Aorta (tissue), 5 donors: ENCODE data around the gene NR1I3. TPM values are rescaled to one million over a fixed set of nuclear protein-coding genes. Genes with fewer than 3 reads are reported as not detected.

Experiments
- ATAC-seq: fragments of 200-7000 bp; cut with Tn5 transposase; one replicate; pipeline ENCODE4 v1.9.1; 2022; ENCODE audit warnings: moderate library complexity; ENCODE audit not compliant: low FRiP score
- DNase-seq, 2 donors: peaks; one replicate each; pipeline ENCODE4 v3.0.0-alpha.2; 2020
- H3K27ac ChIP-seq, 2 donors: one replicate each; pipeline ENCODE4 v1.5.1; 2013; ENCODE audit warnings: low read length in 2 of 2, mild to moderate bottlenecking in 2 of 2, moderate library complexity in 2 of 2, control low read depth in 1 of 2, inconsistent platforms in 1 of 2, low read depth in 1 of 2
- H3K27me3 ChIP-seq, 2 donors: one replicate each; pipeline ENCODE4 v1.6.1; 2013; ENCODE audit warnings: control low read depth in 1 of 2, low read length in 1 of 2, mild to moderate bottlenecking in 1 of 2, moderate library complexity in 1 of 2; ENCODE audit not compliant: insufficient read depth in 2 of 2, control insufficient read depth in 1 of 2
- H3K36me3 ChIP-seq, 2 donors: one replicate each; pipeline ENCODE4 v1.6.1; 2013; ENCODE audit warnings: control low read depth in 1 of 2, low read length in 1 of 2, mild to moderate bottlenecking in 1 of 2; ENCODE audit not compliant: insufficient read depth in 2 of 2, control insufficient read depth in 1 of 2
- H3K4me1 ChIP-seq, 2 donors: one replicate each; pipeline ENCODE4 v1.6.1; 2013; ENCODE audit warnings: low read length in 2 of 2, control low read depth in 1 of 2, mild to moderate bottlenecking in 1 of 2, moderate library complexity in 1 of 2; ENCODE audit not compliant: insufficient read depth in 2 of 2, control insufficient read depth in 1 of 2
- H3K4me3 ChIP-seq, 2 donors: one replicate each; pipeline ENCODE4 v1.5.1; 2013; ENCODE audit warnings: low read length in 2 of 2, control low read depth in 1 of 2, mild to moderate bottlenecking in 1 of 2
- H3K9me3 ChIP-seq: one replicate; pipeline ENCODE4 v1.6.1; 2013; ENCODE audit warnings: mild to moderate bottlenecking, low read length; ENCODE audit not compliant: control insufficient read depth
- WGBS, 2 donors: extraction: QIAGEN DNeasy Blood & Tissue Kit; methylation state at CpG; one replicate each; pipeline ENCODE4 v1.1.7; 2013; 5-methylcytosine and 5-hydroxymethylcytosine counted together
- intact Hi-C, 2 donors: fragments of 100-400 bp; cut with DNase I; formaldehyde crosslinking; loops; one replicate each; pipeline versions ENCODE4 v1.14.2 to v1.15.0; 2022
- polyA plus RNA-seq, 2 donors: library from polyadenylated mRNA; stranded (reverse); fragments of 200-250 nt; gene quantifications; one replicate each; pipeline ENCODE4 v1.2.3, GENCODE V29; 2013
- total RNA-seq, 2 donors: library from RNA; stranded (reverse); fragmentation: NEBNext Ultra II Directional; extraction: Animal tissue kit (Norgen Biotek cat#: 25700); gene quantifications; one replicate each; pipeline ENCODE4 v1.2.1, GENCODE V29; 2021
- donor health status: healthy with polysubstance abuse.
- donor health status: Bipolar disorder and iron deficiency.
- donor health status: DM: no; HTN: no; CAD: no.
- donor health status: DM: no; HTN: no; CAD: no.
- donor health status: DM: yes; HTN: yes; CAD: no.

The NR1I3 gene
- total and polyA plus RNA-seq, 4 donors, result not detected

DNA sequence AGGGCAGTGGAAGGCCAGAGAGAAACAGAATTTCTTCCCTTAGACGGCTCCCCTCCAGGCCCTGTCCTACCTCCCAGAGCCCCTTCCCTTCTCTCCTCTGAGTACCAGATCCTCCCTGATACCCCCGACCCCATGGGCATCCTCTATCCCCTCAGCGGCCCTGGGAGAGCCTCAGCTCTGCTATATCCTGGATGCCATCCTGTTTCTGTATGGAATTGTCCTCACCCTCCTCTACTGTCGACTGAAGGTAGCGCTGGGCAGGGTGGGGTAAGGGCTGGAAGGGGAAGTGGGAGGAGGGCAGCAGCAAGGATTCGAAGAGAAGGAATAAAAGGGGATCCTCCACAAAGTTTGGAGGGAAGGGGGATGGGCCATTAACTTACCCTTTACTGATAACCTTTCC lies 20.2 kb downstream of the NR1I3 start:
- H3K27ac ChIP-seq, result no peak overlapping the region
- DNase-seq (peak; percentile 47 to 61), ATAC-seq (no peak)
- H3K36me3 ChIP-seq, result peaks cover 4 to 8% of the 10 kb centered on the region in 2 donors
- no peaks in the 10 kb centered on the region for H3K4me1 ChIP-seq
- H3K9me3 ChIP-seq, result no peaks in the 10 kb centered on the region
- 84 to 85% methylated on average over 6 of the region's 6 CpGs for WGBS, 2 donors
- intact Hi-C loops, result no loop called here
- no peak overlapping the region for H3K4me3 ChIP-seq
- no peaks in the 10 kb centered on the region for H3K27me3 ChIP-seq

DNA sequence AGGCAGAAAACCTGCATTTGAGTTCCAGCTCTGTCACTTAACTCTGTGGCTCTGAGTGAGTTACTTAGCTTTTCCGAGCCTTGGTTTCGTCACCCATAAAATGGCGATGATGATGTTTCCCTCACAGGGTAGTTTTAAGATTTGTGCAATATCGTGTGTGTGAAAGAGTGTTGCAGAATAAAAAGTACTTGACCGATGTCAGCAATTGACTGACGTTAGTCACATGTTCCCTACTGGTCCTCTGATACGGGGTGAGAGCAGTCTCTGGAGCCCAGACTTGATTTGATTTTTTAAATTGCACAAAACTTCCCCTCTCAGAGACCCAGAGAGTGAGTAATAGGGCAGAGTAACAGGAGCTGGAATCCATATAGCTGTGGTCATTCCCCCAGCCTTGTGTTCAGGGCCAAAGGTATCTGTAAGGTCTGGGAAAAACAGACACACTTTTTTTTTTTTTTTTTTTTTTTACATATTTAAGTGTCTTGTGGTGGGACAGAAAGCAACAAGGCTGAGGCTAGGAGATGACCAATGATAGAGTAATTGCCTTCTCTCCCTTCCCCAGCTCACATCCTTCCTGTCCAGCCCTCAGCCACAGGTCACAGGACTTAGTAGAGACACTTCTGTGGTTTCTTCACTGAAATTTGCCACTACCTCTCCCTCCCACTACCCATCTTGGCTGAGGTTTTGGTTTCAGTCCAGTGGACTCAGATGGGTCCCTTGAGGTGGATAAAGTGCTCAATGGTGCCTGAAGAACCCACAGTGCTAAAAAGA lies 20.9 kb downstream of the NR1I3 start:
- 34 to 36% methylated on average over 7 of the region's 7 CpGs for WGBS, 2 donors
- Histone ChIP-seq H3K27me3 (no peaks in the 10 kb centered on the region), H3K4me3 (no peak overlapping the region), H3K4me1 (no peaks in the 10 kb centered on the region), H3K36me3 (peaks cover 4 to 8% of the 10 kb centered on the region in 2 donors), H3K9me3 (no peaks in the 10 kb centered on the region), H3K27ac (peak overlapping the region in 1 of 2 donors; percentile 13)
- intact Hi-C loops, result no loop called here
- no peak for ATAC-seq
- peak; percentile 33 to 65 for DNase-seq

DNA sequence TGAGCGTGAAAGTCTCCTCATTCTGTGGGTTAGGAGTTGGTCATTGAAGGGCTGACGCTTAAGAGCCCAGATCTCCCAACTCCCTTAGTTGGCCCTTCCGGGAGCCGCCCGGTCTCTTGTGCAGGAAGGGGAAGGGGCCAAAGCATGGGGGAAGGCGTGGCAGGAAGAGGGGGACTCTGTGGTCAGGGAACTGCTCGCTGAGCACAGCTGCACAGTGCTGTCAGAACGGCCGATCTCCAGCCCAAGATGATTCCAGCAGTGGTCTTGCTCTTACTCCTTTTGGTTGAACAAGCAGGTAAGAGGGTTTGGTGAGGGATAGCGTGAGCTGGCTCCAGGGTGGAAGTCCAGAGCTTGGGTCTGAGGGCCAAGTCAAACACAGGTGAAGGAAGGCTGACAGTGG lies 22.9 kb downstream of the NR1I3 start, which contains the start of gene FCER1G:
Gene FCER1G (plus strand): TSS at position 220 of the 400 bp plus-strand sequence. CDS start 27 bp downstream, at position 247.
- Histone ChIP-seq H3K4me1 (no peaks in the 10 kb centered on the region), H3K36me3 (peaks cover 8% of the 10 kb centered on the region in 2 donors), H3K4me3 (no peak within 1 kb of the TSS), H3K27me3 (no peaks in the 10 kb centered on the region), H3K9me3 (no peaks in the 10 kb centered on the region), H3K27ac (no peak within 1 kb of the TSS)
- WGBS, 2 donors, result 88 to 93% methylated on average over 10 of the region's 10 CpGs
- intact Hi-C loops, result no loop called here
- peak in 1 of 2 donors; percentile 88 for DNase-seq
- ATAC-seq, result peak; percentile 19

DNA sequence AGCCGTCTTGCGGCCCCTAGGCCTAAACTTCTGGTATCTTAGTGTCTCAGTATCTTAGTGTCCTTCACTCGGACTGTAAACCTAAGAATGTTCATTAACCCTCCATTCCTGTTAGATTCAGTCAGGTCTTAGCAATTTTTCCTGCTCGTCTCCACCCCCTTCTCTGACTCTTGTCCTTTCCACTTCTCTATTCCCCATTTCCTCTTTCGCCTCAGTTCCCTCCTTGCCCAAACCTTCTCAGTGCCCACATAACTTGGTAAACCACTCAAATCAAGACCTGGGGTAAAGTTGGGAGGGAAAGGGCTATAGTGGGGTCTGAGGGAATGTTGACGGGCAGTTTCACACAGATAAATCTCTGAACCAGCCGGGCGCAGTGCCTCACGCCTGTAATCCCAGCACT lies 23.6 kb downstream of the NR1I3 start:
- DNase-seq (no peak), ATAC-seq (no peak)
- peaks cover 8% of the 10 kb centered on the region in 2 donors for H3K36me3 ChIP-seq
- 92 to 94% methylated on average over 9 of the region's 9 CpGs for WGBS, 2 donors
- no peak overlapping the region for H3K27ac ChIP-seq
- intact Hi-C loops, result loop anchor here in 1 of 2 donors (5.0 kb wide), 1 partner anchor 1208 kb away; no protein-coding TSS in a partner anchor
- no peaks in the 10 kb centered on the region for H3K4me1 ChIP-seq
- H3K9me3 ChIP-seq, result no peaks in the 10 kb centered on the region
- no peaks in the 10 kb centered on the region for H3K27me3 ChIP-seq
- H3K4me3 ChIP-seq, result no peak overlapping the region

DNA sequence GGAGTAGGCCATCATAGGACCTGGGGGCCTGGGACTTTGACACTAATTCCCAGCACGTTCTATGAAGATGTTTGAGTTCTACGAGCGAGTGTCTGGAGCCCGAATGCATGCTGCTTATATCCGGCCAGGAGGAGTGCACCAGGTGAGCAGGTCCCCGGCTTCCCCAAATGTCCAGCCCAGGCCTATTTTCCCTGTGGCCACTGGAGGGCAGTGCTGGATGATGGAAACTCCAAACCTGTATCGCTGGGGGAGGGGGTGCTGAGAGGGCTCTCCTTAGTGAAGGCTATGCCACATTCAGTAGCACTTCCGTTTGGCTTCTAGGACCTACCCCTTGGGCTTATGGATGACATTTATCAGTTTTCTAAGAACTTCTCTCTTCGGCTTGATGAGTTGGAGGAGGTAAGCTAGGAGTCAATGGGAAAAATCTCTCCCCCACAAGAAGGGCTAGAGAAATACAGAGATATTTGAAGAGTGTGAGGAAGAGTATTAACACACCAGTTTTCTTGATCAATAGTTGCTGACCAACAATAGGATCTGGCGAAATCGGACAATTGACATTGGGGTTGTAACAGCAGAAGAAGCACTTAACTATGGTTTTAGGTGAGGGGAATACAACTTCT lies 28.1 kb downstream of the NR1I3 start:
- peak; percentile 84 to 90 for DNase-seq
- H3K27ac ChIP-seq, result no peak overlapping the region

DNA sequence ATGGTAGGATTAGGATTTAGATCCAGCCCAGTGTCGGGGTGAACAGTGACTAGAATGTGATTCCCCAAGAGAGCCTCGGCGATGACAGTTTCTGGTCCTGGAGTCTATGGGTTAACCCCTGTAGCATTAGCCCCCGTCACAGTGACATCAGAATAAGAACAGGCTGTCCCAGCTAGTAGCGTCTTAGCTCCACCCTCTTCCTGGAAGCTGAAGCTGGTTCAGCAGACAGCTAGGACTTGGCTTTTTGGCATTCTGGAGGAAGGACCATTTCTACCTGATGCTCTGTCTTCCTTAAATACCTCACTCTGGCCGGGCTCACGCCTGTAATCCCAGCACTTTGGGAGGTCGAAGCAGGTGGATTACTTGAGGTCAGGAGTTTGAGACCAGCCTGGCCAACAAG lies 30.8 kb downstream of the NR1I3 start:
- Histone ChIP-seq H3K27ac (no peak overlapping the region), H3K4me1 (peaks cover 0 to 4% of the 10 kb centered on the region in 2 donors), H3K36me3 (peaks cover 0 to 4% of the 10 kb centered on the region in 2 donors), H3K27me3 (no peaks in the 10 kb centered on the region), H3K4me3 (no peak overlapping the region), H3K9me3 (no peaks in the 10 kb centered on the region)
- 70 to 76% methylated on average over 8 of the region's 8 CpGs for WGBS, 2 donors
- intact Hi-C loops, result no loop called here
- ATAC-seq (no peak), DNase-seq (no peak)

More for the DNA sequence above, 28.1 kb downstream of the NR1I3 start:
- 34 to 41% methylated on average over 11 of the region's 11 CpGs for WGBS, 2 donors
- Histone ChIP-seq H3K4me3 (no peak overlapping the region), H3K27me3 (no peaks in the 10 kb centered on the region), H3K4me1 (no peaks in the 10 kb centered on the region), H3K36me3 (peaks cover 8% of the 10 kb centered on the region in 2 donors), H3K9me3 (no peaks in the 10 kb centered on the region)
- peak; percentile 83 for ATAC-seq
- intact Hi-C loops, result loop anchor here in 1 of 2 donors (5.0 kb wide), 1 partner anchor 1212 kb away; no protein-coding TSS in a partner anchor

DNA sequence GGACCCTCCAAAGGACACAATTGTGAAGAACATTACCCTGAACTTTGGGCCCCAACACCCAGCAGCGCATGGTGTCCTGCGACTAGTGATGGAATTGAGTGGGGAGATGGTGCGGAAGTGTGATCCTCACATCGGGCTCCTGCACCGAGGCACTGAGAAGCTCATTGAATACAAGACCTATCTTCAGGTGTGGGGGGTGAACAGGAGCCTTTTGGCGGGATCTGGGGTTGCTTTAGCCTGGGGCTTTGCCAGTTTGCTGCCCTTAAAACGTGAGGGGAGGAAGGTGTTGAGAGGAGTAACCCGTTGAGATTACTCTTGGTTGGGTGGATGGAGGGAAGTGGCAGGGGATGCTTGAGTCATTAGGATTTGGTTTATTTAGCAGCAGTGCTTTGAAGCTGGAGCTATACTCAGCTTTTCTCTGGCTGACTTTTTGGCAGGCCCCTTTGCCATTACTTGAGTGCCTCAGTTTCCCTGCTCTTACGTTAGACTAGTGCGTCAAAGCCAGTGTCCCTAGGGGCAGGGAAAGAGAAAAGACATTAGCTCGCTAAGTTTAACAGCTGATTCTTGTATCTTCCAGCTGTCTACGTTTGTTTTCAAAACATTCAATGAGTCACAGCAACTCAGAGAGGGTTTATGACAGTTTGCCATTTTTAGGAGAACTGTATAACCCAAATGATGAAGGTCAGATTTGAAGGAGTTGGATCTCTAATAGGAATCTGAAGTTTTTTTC lies 31.4 kb downstream of the NR1I3 start:
- Histone ChIP-seq H3K36me3 (peaks cover 0 to 4% of the 10 kb centered on the region in 2 donors), H3K4me3 (no peak overlapping the region), H3K27ac (no peak overlapping the region), H3K27me3 (no peaks in the 10 kb centered on the region), H3K4me1 (peaks cover 0 to 4% of the 10 kb centered on the region in 2 donors), H3K9me3 (no peaks in the 10 kb centered on the region)
- 74% methylated on average over 12 of the region's 12 CpGs for WGBS, 2 donors
- intact Hi-C loops, result no loop called here
- ATAC-seq (no peak), DNase-seq (no peak)

DNA sequence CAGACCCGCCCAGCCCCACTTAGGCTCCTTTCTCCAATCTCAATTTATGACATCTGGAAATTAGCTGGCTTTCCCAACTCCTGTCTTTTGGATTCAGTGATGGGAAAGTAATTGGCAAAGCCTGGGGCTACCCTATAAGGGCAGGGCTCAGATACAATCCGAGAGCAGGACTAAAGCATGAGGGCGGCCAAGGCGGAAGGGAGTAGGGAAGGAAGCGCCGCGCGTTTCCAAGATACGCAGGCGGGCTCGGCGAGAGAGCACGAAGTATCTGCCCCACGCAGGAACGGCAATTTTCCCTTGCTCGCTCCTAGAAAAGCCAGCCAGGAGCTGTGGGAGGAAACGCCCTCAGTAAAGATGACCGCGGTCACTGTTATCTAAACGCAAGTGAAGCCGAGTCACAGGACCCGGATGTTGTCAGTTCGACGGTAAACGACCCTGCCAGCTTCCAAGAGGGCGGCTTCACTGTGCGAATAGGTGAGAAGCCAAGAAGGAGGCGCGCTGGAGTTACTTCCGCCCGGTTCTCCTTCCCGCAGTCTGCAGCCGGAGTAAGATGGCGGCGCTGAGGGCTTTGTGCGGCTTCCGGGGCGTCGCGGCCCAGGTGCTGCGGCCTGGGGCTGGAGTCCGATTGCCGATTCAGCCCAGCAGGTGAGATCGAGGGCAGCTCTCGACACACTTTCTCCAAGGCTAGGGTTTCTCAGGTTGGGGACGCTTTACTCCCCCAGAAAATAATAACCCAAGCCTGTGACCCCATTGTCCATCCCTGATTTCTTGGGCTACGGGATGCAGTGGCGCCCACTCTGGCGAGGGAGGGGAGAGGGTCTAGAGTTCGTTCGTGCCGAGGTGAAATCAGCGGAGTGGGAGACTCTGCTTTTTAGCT lies 35.9 kb downstream of the NR1I3 start, which contains the start of gene NDUFS2:
Gene NDUFS2 (plus strand): TSS at position 532 of the 877 bp plus-strand sequence. CDS start 19 bp downstream, at position 551.
- DNase-seq, result peak; percentile 99
- WGBS, 2 donors, result 1 to 2% methylated on average over 53 of the region's 53 CpGs
- Histone ChIP-seq H3K27me3 (no peaks in the 10 kb centered on the region), H3K27ac (peak within 1 kb of the TSS; percentile 68 to 96), H3K4me3 (peak within 1 kb of the TSS; percentile 36 to 86), H3K9me3 (no peaks in the 10 kb centered on the region), H3K36me3 (no peaks in the 10 kb centered on the region), H3K4me1 (peaks cover 0 to 4% of the 10 kb centered on the region in 2 donors)
- ATAC-seq, result peak; percentile 94
- intact Hi-C loops, result no loop called here
